ENCODE results near the gene TDRD3.

TDRD3 gene

GRCh38 chr13:60572003-60572798, 175.2 kb downstream of the TDRD3 start:
- no peak for DNase-seq (ENCODE audit: low read depth in 3 of 3, low spot score in 1 of 3)

DNA sequence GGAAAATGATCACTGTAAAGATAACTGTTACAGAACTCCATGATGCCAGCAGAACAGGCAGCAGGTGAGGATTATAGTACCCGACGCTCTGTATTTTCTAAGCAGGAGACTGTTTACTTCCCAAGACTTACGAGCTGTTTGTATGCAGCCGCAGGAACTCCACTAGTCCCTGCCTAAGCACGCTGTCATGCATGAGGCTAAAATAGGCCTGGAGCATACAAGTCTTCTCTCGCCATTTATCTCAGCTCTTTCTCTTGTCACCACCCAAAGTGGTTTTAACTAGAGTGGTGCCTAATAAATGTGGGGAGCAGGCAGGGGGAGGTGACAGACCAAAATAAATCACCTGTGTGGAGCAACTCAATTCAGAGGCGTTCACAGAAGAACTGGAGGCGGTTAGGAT, 175.8 kb downstream of the TDRD3 start:
- DNase-seq (ENCODE audit: low read depth in 3 of 3, low spot score in 1 of 3) = no peak

DNA sequence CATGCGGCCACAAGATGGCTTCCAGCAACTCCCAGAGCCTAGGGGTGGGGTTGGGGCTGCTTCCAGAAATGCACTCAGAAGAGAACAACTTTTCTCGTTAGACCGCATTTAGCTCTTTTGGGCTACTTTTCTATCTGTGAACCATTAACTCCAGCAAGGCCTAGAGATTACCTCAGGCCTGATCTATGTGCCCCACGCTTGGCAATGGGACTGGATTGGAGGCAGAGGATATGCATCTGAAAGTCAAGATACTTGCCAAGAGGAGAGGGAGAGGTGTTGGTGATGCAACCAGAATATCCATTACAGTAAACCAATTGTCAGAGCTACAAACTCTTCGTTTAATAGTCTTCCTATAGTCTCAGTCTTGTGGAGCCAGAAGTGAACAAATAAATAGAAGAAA, 177.7 kb downstream of the TDRD3 start:
- no peak for DNase-seq (ENCODE audit: low read depth in 3 of 3, low spot score in 1 of 3)

GRCh38 chr13:60575142-60575541, 178.1 kb downstream of the TDRD3 start:
- no peak for DNase-seq (ENCODE audit: low read depth in 3 of 3, low spot score in 1 of 3)

DNA sequence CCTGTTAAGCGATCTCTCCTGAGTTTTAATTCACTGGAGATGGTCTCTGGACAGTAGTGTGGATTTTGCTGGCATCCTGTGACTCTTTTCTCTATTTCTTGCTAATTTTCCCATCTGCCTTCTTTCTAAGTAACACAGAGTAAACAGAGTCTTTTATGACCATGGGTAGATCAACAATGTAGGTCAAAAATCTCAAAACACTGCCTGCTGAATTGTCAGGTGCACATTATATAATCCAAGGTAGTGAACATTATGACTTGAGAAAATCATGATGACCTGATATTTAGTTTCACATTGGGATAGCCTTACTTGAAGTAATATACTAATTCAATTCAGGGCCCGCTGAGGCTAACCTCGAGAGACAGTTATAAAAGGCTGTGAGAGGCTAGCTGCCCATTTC, 180.7 kb downstream of the TDRD3 start:
- no peak for DNase-seq (ENCODE audit: low read depth in 3 of 3, low spot score in 1 of 3)

GRCh38 chr13:60583196-60583888, 186.3 kb downstream of the TDRD3 start:
- no peak for DNase-seq (ENCODE audit: low read depth in 3 of 3, low spot score in 1 of 3)

- DNase-seq (ENCODE audit: low read depth in 3 of 3, low spot score in 1 of 3) = no peak
Observed at GRCh38 chr13:60583911-60584753, 187.1 kb downstream of the TDRD3 start.

- DNase-seq (ENCODE audit: low read depth in 3 of 3, low spot score in 1 of 3) = no peak
Observed at GRCh38 chr13:60584976-60585375, 188.0 kb downstream of the TDRD3 start.

- DNase-seq (ENCODE audit: low read depth in 3 of 3, low spot score in 1 of 3) = no peak
Observed at GRCh38 chr13:60590800-60591747, 194.1 kb downstream of the TDRD3 start.

- no peak for DNase-seq (ENCODE audit: low read depth in 3 of 3, low spot score in 1 of 3)
Observed at GRCh38 chr13:60603049-60603448, 206.0 kb downstream of the TDRD3 start.

- DNase-seq (ENCODE audit: low read depth in 3 of 3, low spot score in 1 of 3) = no peak
Observed at GRCh38 chr13:60604058-60604457, 207.0 kb downstream of the TDRD3 start.

DNA sequence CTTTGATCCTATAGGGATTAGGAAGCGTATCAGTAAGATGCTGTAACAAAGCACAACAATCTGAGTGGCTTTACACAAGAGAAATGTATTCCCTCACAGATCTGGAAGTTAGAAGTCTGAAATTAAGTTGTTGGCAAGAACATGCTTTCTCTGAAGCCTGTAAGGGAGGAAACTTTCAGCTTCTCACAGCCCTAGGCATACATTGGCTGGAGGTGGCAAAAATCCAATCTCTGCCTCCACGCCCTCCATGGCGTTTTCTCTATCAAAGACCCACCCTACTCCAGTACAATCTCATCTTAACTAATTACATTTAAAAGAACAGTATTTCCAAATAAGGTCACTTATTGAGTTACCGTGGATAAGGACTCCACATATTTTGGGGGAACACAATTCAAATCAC, 211.9 kb downstream of the TDRD3 start:
- DNase-seq (ENCODE audit: low read depth in 3 of 3, low spot score in 1 of 3) = no peak

- no peak for DNase-seq (ENCODE audit: low read depth in 3 of 3, low spot score in 1 of 3)
Observed at GRCh38 chr13:60611523-60611922, 214.5 kb downstream of the TDRD3 start.

DNA sequence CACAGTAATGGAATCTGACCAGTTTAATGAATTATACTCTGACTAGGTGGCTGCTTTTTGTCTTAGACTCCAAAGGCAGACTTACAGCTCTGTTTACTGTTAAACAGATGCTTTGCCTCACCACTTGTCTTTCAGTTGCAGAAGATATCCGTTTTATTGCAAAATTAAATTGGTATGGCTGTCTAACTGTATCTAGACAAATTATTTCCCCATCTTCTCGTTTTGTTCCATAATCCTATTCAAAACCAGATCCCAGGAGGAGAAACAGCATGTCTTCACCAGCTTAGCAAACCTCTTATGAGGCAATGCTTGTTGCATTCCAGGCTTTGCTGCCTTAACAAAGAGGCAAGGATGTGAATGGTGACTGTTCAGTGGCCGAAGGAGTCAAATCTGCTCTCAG, 215.6 kb downstream of the TDRD3 start:
- no peak for DNase-seq (ENCODE audit: low read depth in 3 of 3, low spot score in 1 of 3)

DNA sequence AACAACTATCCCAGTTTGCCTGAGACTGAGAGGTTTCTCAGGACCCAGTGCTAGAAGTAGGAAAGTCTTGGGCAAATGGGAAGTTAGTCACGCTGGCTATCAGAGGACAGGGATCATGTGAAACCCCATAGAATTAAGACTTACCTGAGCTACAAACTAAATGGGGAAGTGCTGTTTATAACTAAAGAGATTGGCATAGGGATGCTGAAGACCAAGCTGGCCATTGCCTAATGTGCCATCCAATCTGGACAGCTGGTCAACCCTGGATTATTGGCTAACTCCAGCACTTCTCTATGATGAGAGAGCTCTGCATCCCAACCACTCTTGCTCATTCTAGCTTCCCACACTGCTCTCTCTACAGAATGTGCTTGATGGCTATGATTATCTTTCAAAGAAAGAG, 216.1 kb downstream of the TDRD3 start:
- DNase-seq (ENCODE audit: low read depth in 3 of 3, low spot score in 1 of 3) = no peak

DNA sequence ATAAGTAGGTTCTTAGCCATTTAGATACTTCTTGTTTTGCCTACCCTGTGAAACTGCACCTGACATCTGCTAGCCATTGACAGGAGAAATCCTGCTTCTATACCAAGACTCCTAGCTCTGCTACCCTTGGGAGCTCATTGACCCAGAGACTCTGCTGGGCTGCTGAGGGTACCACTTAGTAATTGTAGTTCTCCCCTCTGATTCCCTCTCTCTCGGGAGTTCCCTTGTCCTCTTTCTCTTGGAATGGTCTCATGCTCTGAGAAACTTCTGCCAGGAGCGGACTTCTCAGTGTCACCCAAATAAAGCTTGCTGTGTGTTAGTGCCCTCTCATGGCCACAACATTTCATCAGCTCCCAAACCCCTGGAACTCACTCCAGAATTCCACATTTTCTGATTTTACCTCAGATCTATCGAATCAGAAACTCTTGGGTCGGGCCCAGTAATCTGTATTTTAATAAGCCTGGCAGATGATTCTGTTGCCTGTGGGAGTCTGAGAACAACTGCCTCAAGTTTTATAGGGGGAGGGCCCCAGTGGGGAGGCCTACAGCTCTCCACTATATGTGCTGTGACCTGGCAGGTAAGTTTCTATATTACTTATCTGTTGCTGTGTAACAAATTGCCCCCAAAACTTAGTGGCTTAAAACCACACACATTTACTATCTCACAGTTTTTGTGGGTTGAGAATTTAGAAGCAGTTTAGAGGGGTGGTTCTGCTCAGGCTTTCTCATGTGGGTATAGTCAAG, 221.1 kb downstream of the TDRD3 start:
- no peak for DNase-seq (ENCODE audit: low read depth in 3 of 3, low spot score in 1 of 3)

DNA sequence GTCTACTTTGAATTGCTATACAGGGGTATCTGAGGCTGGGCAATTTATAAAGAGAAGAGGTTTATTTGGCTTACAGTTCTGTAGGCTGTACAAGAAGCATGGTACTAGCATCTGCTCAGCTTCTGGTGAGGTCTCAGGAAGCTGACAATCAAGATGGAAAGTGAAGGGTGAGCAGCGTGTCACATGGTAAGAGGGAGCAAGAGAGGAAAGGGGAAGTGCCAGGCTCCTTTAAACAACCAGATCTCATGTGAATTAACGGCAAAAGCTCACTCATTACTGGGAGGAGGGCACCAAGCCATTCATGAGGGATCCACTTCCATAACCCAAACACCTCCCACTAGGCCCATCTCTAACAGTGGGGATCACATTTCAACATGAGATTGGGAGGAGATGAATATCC, 222.4 kb downstream of the TDRD3 start:
- no peak for DNase-seq (ENCODE audit: low read depth in 3 of 3, low spot score in 1 of 3)

DNA sequence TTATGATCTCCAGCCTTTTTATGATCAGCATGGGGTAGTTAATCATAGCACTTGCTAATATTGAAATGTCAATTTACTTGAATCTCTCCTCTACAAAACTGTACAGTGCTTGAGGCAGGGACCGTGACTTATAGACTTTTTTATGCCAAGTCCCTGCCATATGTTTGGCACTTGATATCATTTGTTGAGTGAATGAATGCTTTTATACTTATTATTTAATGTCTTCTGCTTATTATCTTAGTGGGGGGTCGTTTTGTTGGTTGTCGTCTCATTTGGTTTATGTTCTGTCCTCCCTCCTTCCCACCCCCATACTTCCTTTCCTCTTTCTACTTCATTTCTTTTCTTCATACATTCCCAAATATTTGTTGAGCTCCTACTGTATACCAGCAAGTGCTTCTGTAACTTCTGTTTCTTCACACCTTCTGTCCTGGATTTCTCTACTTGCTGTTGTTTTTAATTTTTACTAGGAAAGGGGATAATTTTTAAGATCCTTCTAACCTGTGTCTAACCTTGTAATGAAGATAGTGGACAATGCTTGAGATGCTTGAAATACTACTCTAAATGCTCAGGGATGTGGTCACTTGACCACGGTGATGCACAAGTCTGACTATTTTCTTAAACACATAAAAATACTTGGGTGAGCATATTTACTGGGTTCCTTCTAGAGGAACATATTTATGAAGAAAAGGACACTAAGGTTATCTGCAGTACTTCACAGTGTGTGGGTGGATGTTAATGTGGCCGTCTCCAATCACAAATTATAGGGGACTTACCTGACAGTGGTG, 223.8 kb downstream of the TDRD3 start:
- no peak for DNase-seq (ENCODE audit: low read depth in 3 of 3, low spot score in 1 of 3)

- no peak for DNase-seq (ENCODE audit: low read depth in 3 of 3, low spot score in 1 of 3)
Observed at GRCh38 chr13:60623151-60623550, 226.1 kb downstream of the TDRD3 start.
